Measurements from ENCODE around the gene TEX19.

The TEX19 gene

GRCh38 chr17:82389379-82389778 is 30.3 kb downstream of the TEX19 start:
- DNase-seq (ENCODE audit: low read depth in 2 of 2): no peak

DNA sequence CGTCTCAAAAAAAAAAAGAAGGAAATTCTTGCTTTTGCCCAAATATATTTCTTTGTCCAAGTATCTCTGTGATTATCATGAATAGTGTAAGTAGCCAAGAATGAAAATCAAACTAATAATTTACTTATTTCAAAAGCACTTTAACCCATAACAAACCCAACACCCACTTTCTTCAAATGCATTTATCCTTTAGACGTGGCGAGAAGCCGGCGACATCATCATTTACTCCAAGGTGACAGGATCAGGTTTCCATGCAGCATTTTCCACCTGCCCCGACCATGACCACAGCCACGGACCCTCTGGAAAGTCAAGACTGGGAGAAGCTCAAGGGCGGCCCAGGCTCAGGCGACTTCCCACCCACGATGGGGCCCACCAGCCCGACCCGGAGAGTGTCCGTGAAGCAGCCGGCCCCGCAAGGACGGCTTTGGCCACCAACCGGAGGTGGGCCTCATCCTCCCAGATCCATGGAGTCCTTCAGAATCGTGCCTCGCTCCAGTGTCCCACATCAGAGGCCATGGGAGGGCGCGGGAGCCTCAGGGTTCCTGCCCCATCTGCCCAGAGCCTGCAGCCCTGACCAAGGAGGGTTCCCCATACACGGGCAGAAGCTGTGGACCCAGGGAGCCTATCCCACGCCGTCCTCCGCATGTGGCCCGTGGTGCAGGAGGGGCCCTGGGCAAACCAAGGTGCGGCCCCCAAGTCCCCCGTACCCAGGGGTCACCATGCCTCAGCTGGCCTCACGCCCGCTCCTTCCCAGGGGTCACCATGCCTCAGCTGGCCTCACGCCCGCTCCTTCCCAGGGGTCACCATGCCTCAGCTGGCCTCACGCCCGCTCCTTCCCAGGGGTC is 31.2 kb downstream of the TEX19 start:
- DNase-seq (ENCODE audit: low read depth in 2 of 2): no peak

DNA sequence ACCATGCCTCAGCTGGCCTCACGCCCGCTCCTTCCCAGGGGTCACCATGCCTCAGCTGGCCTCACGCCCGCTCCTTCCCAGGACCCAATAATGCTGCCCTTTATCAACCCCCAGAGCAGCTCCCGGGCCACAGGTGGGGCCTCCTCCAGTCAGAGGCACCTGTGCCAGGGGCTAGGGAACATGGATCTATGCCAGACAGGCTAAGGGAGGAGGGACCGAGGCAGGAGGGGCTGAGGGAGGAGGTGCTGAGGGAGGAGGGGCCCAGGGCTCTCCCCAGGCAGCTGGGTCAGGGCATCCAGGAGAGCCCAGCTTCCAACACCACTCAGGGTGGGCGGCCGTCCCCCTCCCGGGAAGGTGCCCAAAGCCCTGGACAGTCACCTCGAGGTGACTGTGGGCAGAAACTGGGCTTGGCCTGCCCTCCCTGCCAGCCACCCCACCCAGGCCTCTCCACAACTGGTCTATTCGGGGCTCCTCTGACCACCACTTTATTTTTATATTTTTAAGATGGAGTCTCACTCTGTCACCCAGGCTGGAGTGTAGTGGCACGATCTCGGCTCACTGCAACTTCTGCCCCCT is 31.9 kb downstream of the TEX19 start:
- DNase-seq (ENCODE audit: low read depth in 2 of 2): no peak

- no peak for DNase-seq (ENCODE audit: low read depth in 2 of 2)
These were observed 32.5 kb downstream of the TEX19 start for GRCh38 chr17:82391496-82392066.

DNA sequence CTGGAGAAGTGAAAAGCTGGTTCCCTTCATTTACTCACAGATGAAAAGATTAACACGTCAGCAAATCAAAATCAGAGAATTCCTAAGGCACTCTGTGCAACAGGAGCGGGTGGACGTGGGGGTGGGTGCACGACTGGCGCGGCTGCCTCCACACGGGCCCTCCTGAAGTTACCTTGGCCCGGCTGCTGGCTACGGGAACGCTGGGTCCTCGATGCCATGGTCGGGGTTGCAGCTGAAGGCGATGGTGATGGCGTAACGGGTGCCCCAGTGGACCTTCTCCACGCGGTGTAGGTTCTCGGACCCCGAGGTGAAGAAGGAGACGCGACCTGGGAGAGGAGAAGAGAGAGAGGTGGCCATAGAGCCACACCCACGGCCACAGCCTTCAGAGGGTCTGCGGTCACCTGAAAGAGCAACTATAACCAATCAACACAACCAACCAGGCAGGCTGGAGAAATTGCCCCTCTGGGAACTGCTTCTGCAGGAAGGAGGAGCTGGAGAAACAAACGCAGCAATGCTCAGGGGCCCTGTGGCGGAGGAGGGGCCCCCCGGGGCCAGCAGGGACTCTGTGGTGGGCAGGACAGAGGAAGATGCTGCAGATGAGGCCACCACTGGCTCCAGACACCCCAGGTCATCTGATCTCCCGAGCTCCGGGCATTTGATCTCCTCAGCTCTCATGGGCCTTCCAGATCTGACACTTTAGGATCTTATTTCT is 33.3 kb downstream of the TEX19 start:
- no peak for DNase-seq (ENCODE audit: low read depth in 2 of 2)

DNA sequence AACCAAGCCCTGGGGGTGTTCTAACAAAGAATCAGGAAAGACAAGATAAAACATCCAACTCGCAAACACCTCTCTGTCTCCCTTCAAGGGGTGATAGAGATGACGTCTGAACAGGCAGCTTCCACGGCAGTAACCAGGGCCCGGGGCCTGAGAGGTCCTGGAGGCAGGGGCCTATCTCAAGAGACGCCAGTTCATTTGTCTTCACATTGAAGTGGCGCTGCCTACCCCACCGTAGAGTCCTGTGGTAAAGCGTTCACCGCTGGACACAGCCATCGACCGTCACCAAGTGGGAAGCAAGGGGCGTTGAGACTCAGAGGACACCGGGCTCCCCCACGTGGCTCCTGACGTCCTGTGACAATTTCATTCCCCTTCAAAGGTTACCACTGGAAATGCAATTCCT is 33.9 kb downstream of the TEX19 start:
- DNase-seq (ENCODE audit: low read depth in 2 of 2): no peak

- DNase-seq (ENCODE audit: low read depth in 2 of 2): no peak
These were observed 35.2 kb downstream of the TEX19 start for GRCh38 chr17:82394278-82394677.

- DNase-seq (ENCODE audit: low read depth in 2 of 2): no peak
These were observed 37.8 kb downstream of the TEX19 start for GRCh38 chr17:82396601-82397435.

DNA sequence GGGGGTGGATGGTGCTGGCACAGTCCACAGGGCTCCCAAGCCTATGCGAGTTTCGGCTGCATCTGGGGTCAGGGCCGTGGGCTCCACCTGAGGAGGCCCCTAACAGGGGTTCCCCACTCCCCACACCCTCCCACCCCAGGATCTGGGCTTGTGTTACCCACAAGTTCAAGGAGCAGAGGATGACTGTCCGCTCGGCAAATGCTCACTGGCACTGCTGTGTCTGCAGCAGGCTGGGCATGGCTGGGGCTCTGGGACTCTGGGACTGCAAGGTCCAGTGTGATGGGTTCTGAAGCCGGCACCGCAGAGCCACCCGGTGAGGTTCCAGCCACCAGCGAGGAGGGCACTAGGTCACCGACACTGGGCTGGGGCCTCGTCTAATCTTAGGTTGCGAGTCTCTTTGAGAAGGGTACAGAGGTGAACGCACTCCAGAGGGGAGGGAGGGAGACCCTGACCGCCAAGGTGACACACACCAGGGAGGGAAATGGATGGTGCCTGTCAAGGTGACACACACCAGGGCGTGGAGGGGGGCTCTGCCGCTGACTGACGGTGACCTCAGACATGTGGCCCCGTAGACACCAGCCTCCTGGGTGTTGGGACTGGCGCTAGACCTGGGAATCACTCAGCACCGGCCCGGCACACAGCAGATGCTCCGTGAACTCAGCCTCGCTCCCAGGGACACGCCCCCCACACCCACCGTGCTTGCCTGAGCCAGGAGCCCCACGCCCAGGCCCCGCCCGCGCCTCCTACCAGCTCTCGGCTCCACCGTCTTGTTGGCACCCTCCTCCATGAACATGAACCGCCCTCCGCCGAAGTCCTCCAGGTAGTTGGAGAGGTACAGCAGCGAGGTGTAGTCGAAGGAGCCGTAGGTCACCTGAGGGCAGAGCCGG is 38.6 kb downstream of the TEX19 start:
- DNase-seq (ENCODE audit: low read depth in 2 of 2): no peak

GRCh38 chr17:82399041-82399441 is 40.0 kb downstream of the TEX19 start:
- DNase-seq (ENCODE audit: low read depth in 2 of 2): no peak

GRCh38 chr17:82399601-82400101 is 40.6 kb downstream of the TEX19 start:
- DNase-seq (ENCODE audit: low read depth in 2 of 2): no peak

- DNase-seq (ENCODE audit: low read depth in 2 of 2): no peak
These were observed 41.2 kb downstream of the TEX19 start for GRCh38 chr17:82400206-82400605.

- peak; percentile 38 to 48 for DNase-seq (ENCODE audit: low read depth in 2 of 2)
These were observed 41.8 kb downstream of the TEX19 start for GRCh38 chr17:82400830-82401229.

- no peak for DNase-seq (ENCODE audit: low read depth in 2 of 2)
These were observed 43.8 kb downstream of the TEX19 start for GRCh38 chr17:82402865-82403264.

DNA sequence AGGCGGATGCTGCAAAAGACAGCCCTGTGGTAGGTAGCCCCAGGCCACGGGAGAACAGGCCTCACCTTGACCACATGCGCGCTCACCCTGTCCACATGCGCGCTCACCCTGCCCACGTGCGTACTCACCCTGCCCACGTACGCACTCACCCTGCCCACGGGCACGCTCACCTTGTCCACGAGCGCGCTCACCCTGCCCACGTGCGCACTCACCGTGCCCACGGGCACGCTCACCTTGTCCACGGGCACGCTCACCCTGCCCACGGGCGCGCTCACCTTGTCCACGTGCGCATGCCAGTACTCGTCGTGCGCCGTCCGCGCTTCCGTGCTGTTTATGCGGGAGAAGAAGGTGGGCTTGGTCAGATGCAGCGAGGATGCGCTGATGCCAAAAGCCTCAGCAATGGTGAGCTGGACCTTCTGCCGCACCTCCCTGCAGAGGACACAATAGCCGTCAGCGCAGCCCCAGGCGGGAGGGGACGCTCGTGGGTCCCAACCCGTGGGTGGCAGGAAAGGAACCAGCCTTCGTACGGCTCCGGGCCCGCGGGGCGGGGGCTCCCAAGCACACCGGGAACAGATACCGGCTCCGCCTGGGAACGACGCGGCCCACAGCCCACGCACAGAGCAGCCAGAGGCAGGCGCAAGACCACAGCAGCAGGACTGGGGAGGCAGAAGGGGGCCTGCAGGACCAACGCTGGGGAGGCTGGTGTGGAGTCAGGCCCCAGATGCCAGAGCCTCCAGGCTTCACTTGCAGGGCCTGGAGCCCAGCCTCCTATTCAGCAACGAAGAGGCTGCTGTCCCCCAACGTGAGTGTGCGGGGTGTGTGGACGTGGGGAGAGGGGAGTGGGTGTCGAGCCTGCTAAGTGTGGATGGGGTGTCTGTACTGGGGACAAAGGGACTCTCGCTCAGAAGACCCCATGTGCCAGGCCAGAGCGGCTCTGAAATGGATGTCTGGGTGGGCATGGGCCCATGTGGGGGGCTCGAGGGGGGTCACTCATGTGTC is 44.9 kb downstream of the TEX19 start:
- DNase-seq (ENCODE audit: low read depth in 2 of 2): no peak

GRCh38 chr17:82405051-82405450 is 46.0 kb downstream of the TEX19 start:
- DNase-seq (ENCODE audit: low read depth in 2 of 2): no peak

- DNase-seq (ENCODE audit: low read depth in 2 of 2): no peak
These were observed 47.2 kb downstream of the TEX19 start for GRCh38 chr17:82406131-82406671.

DNA sequence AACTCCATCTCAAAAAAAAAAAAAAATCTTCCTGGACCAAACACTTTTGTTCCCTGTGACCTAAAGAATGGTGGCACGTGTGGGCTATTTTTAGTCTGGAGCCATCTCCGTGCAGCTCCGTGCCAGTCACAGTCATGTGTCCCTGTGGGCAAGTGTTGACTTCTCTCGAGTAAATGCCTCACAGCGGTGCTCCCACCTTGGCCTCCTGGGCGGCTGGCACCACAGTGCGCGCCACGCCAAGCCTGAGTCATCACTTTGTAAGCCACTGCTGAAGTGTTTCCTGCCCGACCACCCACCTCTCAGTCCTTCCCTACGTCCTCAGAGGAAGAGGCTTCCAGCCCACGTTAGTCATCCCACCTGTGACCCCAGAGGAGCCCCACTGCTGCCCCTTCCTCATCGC is 48.2 kb downstream of the TEX19 start:
- DNase-seq (ENCODE audit: low read depth in 2 of 2): no peak

All from stimulated activated CD4-positive, alpha-beta T cell treated with anti-CD3 and anti-CD28 coated beads, Interleukin-4, amount 100 ng/mL, for 48 hours (primary cell).